Keratinocyte (primary cell): ENCODE data around the gene MYMK. TPM values are rescaled to one million over a fixed set of nuclear protein-coding genes. Genes with fewer than 3 reads are reported as not detected.

Experiments used
- DNase-seq: peaks from one replicate; pipeline ENCODE4 v3.0.0-alpha.2; 2011; ENCODE audit warnings: low read depth, missing footprints, low spot score
- FAIRE-seq: peaks from 2 replicates; lab custom pipeline; 2011; peaks lifted over from hg19 to GRCh38; lab: Jason Lieb, UNC
- H2AFZ ChIP-seq: 2 replicates; pipeline ENCODE4 v1.6.0; 2012; ENCODE audit warnings: low read length, control low read depth, inconsistent platforms; ENCODE audit not compliant: control insufficient read depth
- H3K27ac ChIP-seq: 2 replicates; pipeline ENCODE4 v1.5.1; 2011; ENCODE audit warnings: low read length; ENCODE audit not compliant: control insufficient read depth, insufficient read depth
- H3K27me3 ChIP-seq: 3 replicates; pipeline ENCODE4 v1.6.0; 2011; ENCODE audit warnings: low read length; ENCODE audit not compliant: control insufficient read depth, insufficient read depth; ENCODE audit errors: extremely low read depth
- H3K36me3 ChIP-seq, 2 experiments: 2 replicates in 1 of 2; 3 replicates in 1 of 2; pipeline ENCODE4 v1.5.1; 2011; ENCODE audit warnings: low read length in 2 of 2, mild to moderate bottlenecking in 1 of 2; ENCODE audit not compliant: control insufficient read depth in 2 of 2, insufficient read depth in 2 of 2; ENCODE audit errors: extremely low read depth in 1 of 2
- H3K4me1 ChIP-seq: 3 replicates; pipeline ENCODE4 v1.5.1; 2011; ENCODE audit warnings: low read length; ENCODE audit not compliant: control insufficient read depth, insufficient read depth; ENCODE audit errors: extremely low read depth
- H3K4me2 ChIP-seq: 3 replicates; pipeline ENCODE4 v1.6.0; 2011; ENCODE audit warnings: low read depth, low read length; ENCODE audit not compliant: control insufficient read depth, insufficient read depth; ENCODE audit errors: extremely low read depth
- H3K4me3 ChIP-seq, 3 experiments: fragments of 200-600 bp in 1 of 3; sonication (generic) in 1 of 3; 2 replicates in 2 of 3; 3 replicates in 1 of 3; pipeline ENCODE4 v1.5.1; 2011 to 2016; ENCODE audit warnings: low read length in 3 of 3, mild to moderate bottlenecking in 3 of 3, control low read depth in 2 of 3, inconsistent platforms in 1 of 3, low read depth in 1 of 3, mixed read lengths in 1 of 3, mixed run types in 1 of 3, moderate library complexity in 1 of 3; ENCODE audit not compliant: control insufficient read depth in 2 of 3, insufficient read depth in 2 of 3; ENCODE audit errors: extremely low read depth in 1 of 3
- H3K79me2 ChIP-seq: 2 replicates; pipeline ENCODE4 v1.6.0; 2012; ENCODE audit warnings: low read length; ENCODE audit not compliant: control insufficient read depth, insufficient read depth
- H3K9ac ChIP-seq: 3 replicates; pipeline ENCODE4 v1.6.0; 2011; ENCODE audit warnings: low read length; ENCODE audit not compliant: control insufficient read depth, insufficient read depth; ENCODE audit errors: extremely low read depth
- H3K9me1 ChIP-seq: 3 replicates; pipeline ENCODE4 v1.6.0; 2011; ENCODE audit warnings: low read length; ENCODE audit not compliant: control insufficient read depth, insufficient read depth; ENCODE audit errors: extremely low read depth
- H3K9me3 ChIP-seq: 2 replicates; pipeline ENCODE4 v1.5.1; 2012; ENCODE audit warnings: low read depth, low read length; ENCODE audit not compliant: control insufficient read depth
- H4K20me1 ChIP-seq: 3 replicates; pipeline ENCODE4 v1.6.0; 2011; ENCODE audit warnings: low read length; ENCODE audit not compliant: control insufficient read depth, insufficient read depth; ENCODE audit errors: extremely low read depth
- CTCF ChIP-seq, 3 experiments: IDR thresholded peaks in 1 of 3; conservative IDR thresholded peaks in 1 of 3; optimal IDR thresholded peaks in 1 of 3; 2 replicates in 2 of 3; 3 replicates in 1 of 3; pipeline versions ENCODE3 to v1.5.1; 2011; ENCODE audit warnings: low read length in 3 of 3, mild to moderate bottlenecking in 3 of 3, moderate library complexity in 2 of 3, control low read depth in 1 of 3, inconsistent platforms in 1 of 3; ENCODE audit not compliant: insufficient read depth in 2 of 3; ENCODE audit errors: extremely low read depth in 1 of 3
- EZH2 ChIP-seq: IDR thresholded peaks from one replicate; pipeline ENCODE4 v1.6.1; 2012; ENCODE audit warnings: inconsistent platforms, mild to moderate bottlenecking, low read length, moderate library complexity
- dilution Hi-C: fragments of 300-500 bp; cut with MboI; formaldehyde crosslinking; loops from one replicate; pipeline ENCODE4 v1.7.0; 2020; ENCODE audit warnings: low sequenced_read_pairs; ENCODE audit not compliant: extremely low pct_ligation_motif_present
- polyA plus RNA-seq, 5 experiments: library from polyadenylated mRNA; depleted of rRNA in 3 of 5; stranded (reverse) in 3 of 5; stranded (forward) in 1 of 5; unstranded in 1 of 5; fragments of >200 nt; gene quantifications; 1 replicate in 1 of 5; 2 replicates in 3 of 5; 3 replicates in 1 of 5; pipeline versions ENCODE4 v1.2.1 to v1.2.3, GENCODE V29; 2011 to 2012; ENCODE audit warnings: missing spikeins in 2 of 5, low read depth in 1 of 5, low replicate concordance in 1 of 5

Gene MYMK
- polyA plus RNA-seq, 1 donor (not counting 4 experiments of a cell fraction or from before 2014, with no cell fraction given): not detected

- H3K4me2 ChIP-seq: no peak within 1 kb of the TSS
- FAIRE-seq (no peak), DNase-seq (no peak)
- H3K4me3 ChIP-seq: no peak within 1 kb of the TSS
- no peak within 1 kb of the TSS for H3K9ac ChIP-seq
- H3K9me1 ChIP-seq: no peaks in the 10 kb centered on the region
- H3K79me2 ChIP-seq: no peaks in the 10 kb centered on the region
- no peaks in the 10 kb centered on the region for H3K36me3 ChIP-seq
- no peak within 1 kb of the TSS for H2AFZ ChIP-seq
- TF ChIP-seq CTCF (optimal IDR thresholded peaks at IDR 0.05 in 1 of 3, IDR thresholded peaks at IDR 0.05 in 1 of 3, conservative IDR thresholded peaks at IDR 0.05 in 1 of 3; ENCODE audit: extremely low read depth in 1 of 3, insufficient read depth in 2 of 3, low read length in 3 of 3) (no peak), EZH2 (no peak)
- peaks cover 62% of the 10 kb centered on the region for H3K27me3 ChIP-seq
- H3K9me3 ChIP-seq: no peaks in the 10 kb centered on the region
- no peaks in the 10 kb centered on the region for H4K20me1 ChIP-seq
- dilution Hi-C loops: no loop called here
- H3K4me1 ChIP-seq: peaks cover 9% of the 10 kb centered on the region
- no peak within 1 kb of the TSS for H3K27ac ChIP-seq
Observed at GRCh38 chr9:133534346-133535291, 9.9 kb upstream of the MYMK start, which contains the start of gene ADAMTSL2. Gene ADAMTSL2, plus strand, starts transcription at chr9:133534704. Its CDS starts 2,009 bp downstream, at chr9:133536713.

GRCh38 chr9:133533857-133534256 lies 9.1 kb upstream of the MYMK start:
- FAIRE-seq: no peak
- peaks cover 65% of the 10 kb centered on the region for H3K27me3 ChIP-seq
- no peaks in the 10 kb centered on the region for H3K9me1 ChIP-seq

More at GRCh38 chr9:133533857-133534256, 9.1 kb upstream of the MYMK start:
- DNase-seq: no peak
- TF ChIP-seq CTCF (optimal IDR thresholded peaks at IDR 0.05 in 1 of 3, IDR thresholded peaks at IDR 0.05 in 1 of 3, conservative IDR thresholded peaks at IDR 0.05 in 1 of 3; ENCODE audit: extremely low read depth in 1 of 3, insufficient read depth in 2 of 3, low read length in 3 of 3) (no peak), EZH2 (peak; percentile 26)
- Histone ChIP-seq H3K9me3 (no peaks in the 10 kb centered on the region), H3K4me2 (no peak overlapping the region), H3K27ac (no peak overlapping the region), H3K79me2 (no peaks in the 10 kb centered on the region), H3K9ac (no peak overlapping the region), H3K36me3 (no peaks in the 10 kb centered on the region), H3K4me3 (no peak overlapping the region), H2AFZ (no peak overlapping the region), H4K20me1 (no peaks in the 10 kb centered on the region), H3K4me1 (peaks cover 9% of the 10 kb centered on the region)
- dilution Hi-C loops: no loop called here
